ENCODE measurements around the gene CDC34.

CDC34 gene

DNA sequence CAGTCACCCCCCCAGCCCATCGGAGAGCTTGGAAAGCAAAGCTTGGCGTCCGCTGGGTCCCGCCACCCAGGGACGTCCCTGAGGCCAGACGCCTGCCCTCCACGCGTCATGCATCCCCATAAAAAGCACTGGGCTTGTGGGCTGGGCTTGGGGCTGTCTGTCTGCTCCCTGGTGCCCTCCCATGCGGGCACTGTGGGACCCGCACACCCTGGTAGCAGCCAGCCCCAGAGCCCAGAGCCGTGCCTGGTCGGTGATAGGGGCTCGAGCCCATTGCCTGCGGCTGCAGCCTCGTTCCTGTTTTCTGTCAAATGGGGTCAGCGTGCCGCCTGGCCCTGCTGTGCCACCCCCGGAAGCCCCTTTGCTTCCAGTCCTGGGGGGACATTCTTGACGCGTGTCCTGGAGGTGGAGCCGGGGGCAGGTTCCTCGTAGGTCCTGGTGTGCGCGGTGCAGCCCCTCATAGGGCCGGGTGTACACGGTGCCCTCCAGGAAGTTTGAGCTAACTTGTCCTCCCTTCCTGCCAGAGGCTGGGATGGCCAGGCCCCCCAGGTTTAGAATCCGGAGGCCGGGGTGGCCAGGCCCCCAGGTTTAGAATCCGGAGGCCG, 8.0 kb downstream of the CDC34 start:
- no peak for TF ChIP-seq CTCF (IDR thresholded peaks at IDR 0.05; ENCODE audit: insufficient read depth, low read depth, low read length, missing control alignments)
- DNase-seq (ENCODE audit: low read depth): no peak
- H3K4me3 ChIP-seq (ENCODE audit: low read length): no peak overlapping the region

- TF ChIP-seq CTCF (IDR thresholded peaks at IDR 0.05; ENCODE audit: insufficient read depth, low read depth, low read length, missing control alignments): no peak
- no peak for DNase-seq (ENCODE audit: low read depth)
- no peak overlapping the region for H3K4me3 ChIP-seq (ENCODE audit: low read length)
Observed at GRCh38 chr19:540867-541637, 9.5 kb downstream of the CDC34 start.

- no peak for DNase-seq (ENCODE audit: low read depth)
- no peak for TF ChIP-seq CTCF (IDR thresholded peaks at IDR 0.05; ENCODE audit: insufficient read depth, low read depth, low read length, missing control alignments)
- H3K4me3 ChIP-seq (ENCODE audit: low read length): no peak overlapping the region
Observed at GRCh38 chr19:541699-542098, 10.1 kb downstream of the CDC34 start.

DNA sequence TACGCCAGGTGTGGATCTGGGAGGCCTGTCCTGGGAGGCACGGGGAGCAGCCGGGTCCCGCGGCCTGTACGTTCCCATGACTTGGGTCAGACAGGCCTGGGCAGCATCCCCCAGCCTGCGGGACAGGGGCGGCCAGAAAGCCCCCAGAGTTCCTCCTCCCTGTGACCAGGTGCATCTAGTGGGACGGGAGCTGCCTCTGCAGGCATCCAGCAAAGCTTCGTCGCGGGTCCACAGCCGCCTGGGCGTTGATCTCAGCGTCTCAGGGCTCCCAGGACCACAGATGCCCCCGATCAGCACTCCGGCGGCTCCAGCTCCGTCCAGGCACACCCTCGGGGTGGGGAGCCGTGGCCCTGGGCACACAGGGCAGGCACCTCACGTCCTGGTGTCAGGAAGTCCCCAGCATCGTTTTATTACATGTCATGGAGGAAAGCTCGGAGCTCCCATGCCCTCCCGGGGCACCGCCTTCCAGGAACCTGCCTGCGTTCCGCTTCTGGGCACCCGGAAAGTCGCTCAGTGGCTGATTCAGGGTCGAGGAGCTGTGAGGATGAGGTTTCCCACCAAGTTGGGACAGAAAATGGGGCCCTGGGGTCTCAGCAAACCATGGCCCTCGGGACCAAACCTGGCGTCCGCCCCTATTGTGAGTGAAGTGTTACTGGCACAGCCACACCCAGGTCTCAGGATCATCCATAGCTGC, 10.8 kb downstream of the CDC34 start:
- no peak overlapping the region for H3K4me3 ChIP-seq (ENCODE audit: low read length)
- DNase-seq (ENCODE audit: low read depth): no peak
- TF ChIP-seq CTCF (IDR thresholded peaks at IDR 0.05; ENCODE audit: insufficient read depth, low read depth, low read length, missing control alignments): no peak

- no peak within 1 kb of the TSS for H3K4me3 ChIP-seq (ENCODE audit: low read length)
- no peak for DNase-seq (ENCODE audit: low read depth)
- TF ChIP-seq CTCF (IDR thresholded peaks at IDR 0.05; ENCODE audit: insufficient read depth, low read depth, low read length, missing control alignments): no peak
Observed at GRCh38 chr19:543910-544608, 12.5 kb downstream of the CDC34 start, which contains the start of gene GZMM. Gene GZMM, plus strand, starts transcription at chr19:544053. Its CDS starts 19 bp downstream, at chr19:544072.

- TF ChIP-seq CTCF (IDR thresholded peaks at IDR 0.05; ENCODE audit: insufficient read depth, low read depth, low read length, missing control alignments): no peak
- no peak overlapping the region for H3K4me3 ChIP-seq (ENCODE audit: low read length)
- DNase-seq (ENCODE audit: low read depth): no peak
Observed at GRCh38 chr19:547117-547516, 15.6 kb downstream of the CDC34 start.
